ENCODE results near the gene PLEK. TPM values are rescaled to one million over a fixed set of nuclear protein-coding genes. Genes with fewer than 3 reads are reported as not detected.

The PLEK gene
- total and polyA plus RNA-seq, 9 of the 15 experiments (the other 6 are each of a cell fraction or from before 2014, with no cell fraction given): 0.14 to 1.2 (median 0.36) TPM

DNA sequence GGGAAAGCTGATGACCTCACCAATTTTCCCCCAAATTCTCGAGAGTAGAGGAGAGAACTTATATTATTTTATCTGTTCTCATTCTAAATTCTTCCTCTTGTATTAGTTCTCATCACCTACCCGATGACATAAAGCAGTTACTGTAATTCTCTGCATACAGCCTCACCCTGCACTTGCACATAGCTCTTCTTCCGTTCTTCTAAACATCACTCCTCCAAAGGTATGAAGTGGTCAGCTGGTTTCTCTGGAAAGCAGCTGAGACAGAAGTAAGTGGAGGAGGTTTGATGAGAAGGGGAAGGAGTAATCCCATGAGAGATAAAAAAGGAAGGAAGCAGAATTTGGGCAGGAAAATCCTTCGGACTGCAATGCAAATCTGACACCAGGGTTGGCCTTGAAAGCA, 63.0 kb downstream of the PLEK start (continued):
- no peak for TF ChIP-seq HSF4 (CRISPR knock-in tag; IDR thresholded peaks at IDR 0.05; ENCODE audit: borderline replicate concordance)

DNA sequence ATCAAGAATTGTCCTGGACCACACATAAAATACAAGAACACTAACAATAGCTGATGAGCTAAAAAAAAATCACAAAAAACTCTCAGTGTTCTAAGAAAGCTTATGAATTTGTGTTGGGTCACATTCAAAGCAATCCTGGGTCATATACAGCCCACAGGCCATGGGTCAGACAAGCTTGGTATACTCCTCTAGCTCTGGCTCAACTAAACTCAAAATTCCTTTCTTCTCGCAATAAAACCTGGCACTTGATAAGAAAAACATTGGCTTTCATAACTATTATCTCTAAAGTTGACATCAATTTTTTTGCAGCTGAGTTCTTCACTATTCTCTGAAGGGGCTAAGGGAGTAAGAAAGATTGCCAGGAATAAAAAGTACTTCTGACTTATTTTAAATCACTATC, 63.7 kb downstream of the PLEK start:
- no peaks in the 10 kb centered on the region for H3K79me2 ChIP-seq (ENCODE audit: control insufficient read depth, insufficient read depth, low read length)
- 67% methylated on average over 1 of the region's 1 CpG for WGBS (ENCODE audit: insufficient coverage, low coverage, missing lambda C conversion rate)
- FAIRE-seq (no peak), ATAC-seq (no peak), DNase-seq (ENCODE audit: extremely low read depth in 1 of 4, low spot score in 3 of 4) (no peak)
- peaks cover 19 to 41% of the 10 kb centered on the region in 2 experiments for H3K4me1 ChIP-seq (replicated peaks in 1 of 2; ENCODE audit: control insufficient read depth in 2 of 2, insufficient read depth in 2 of 2, low read length in 2 of 2)
- no TSS peak for BruUV-seq (replicated peaks)
- H3K9me1 ChIP-seq (ENCODE audit: control insufficient read depth, insufficient read depth, low read length): no peaks in the 10 kb centered on the region
- H3K27me3 ChIP-seq (ENCODE audit: control insufficient read depth in 2 of 2, insufficient read depth in 2 of 2, low read length in 2 of 2): no peaks in the 10 kb centered on the region; a peak in 1 of 5 replicates
- CTCF ChIA-PET (ENCODE audit: low intra/inter-chr PET ratio): no interaction called here
- no peak overlapping the region for H3K4me3 ChIP-seq
- POLR2A ChIA-PET: interaction anchor here (1.0 to 4.4 kb wide), 3 partner anchors 8 to 38 kb away, joined by 3 to 21 read pairs (median 6); no protein-coding TSS in a partner anchor
- no peak overlapping the region for H3K27ac ChIP-seq (ENCODE audit: extremely low read depth, low read depth, low read length)
- H2AFZ ChIP-seq (ENCODE audit: low read depth, low read length): no peak overlapping the region
- intact Hi-C loops (cut with micrococcal nuclease): no loop called here
- H3K9ac ChIP-seq (ENCODE audit: insufficient read depth in 1 of 2, low read depth in 2 of 2, low read length in 2 of 2): no peak overlapping the region
- no peaks in the 10 kb centered on the region for H3K9me3 ChIP-seq (replicated peaks; ENCODE audit: control insufficient read depth, insufficient read depth, low read depth, low read length)
- H3K4me2 ChIP-seq (ENCODE audit: insufficient read depth, low read length): no peak overlapping the region
- H4K20me1 ChIP-seq (replicated peaks; ENCODE audit: control insufficient read depth, insufficient read depth, low read length): no peaks in the 10 kb centered on the region
- in situ Hi-C loops (cut with MboI): no loop called here
- no peaks in the 10 kb centered on the region for H3K36me3 ChIP-seq (ENCODE audit: control insufficient read depth, insufficient read depth, low read length)
- TF ChIP-seq ZNF224 (CRISPR knock-in tag; IDR thresholded peaks at IDR 0.05) (no peak), ZNF511 (CRISPR knock-in tag; IDR thresholded peaks at IDR 0.05) (no peak), ASH1L (IDR thresholded peaks at IDR 0.05; ENCODE audit: borderline replicate concordance, low read depth, partially characterized antibody) (no peak), ELF4 (CRISPR knock-in tag; IDR thresholded peaks at IDR 0.05) (no peak), RBFOX2 (IDR thresholded peaks at IDR 0.05; ENCODE audit: low read depth, low read length) (no peak), VEZF1 (CRISPR knock-in tag; IDR thresholded peaks at IDR 0.05) (no peak), ZNF175 (CRISPR knock-in tag; IDR thresholded peaks at IDR 0.05; ENCODE audit: low read depth) (peak; percentile 16; the same call in 1 of the 2 replicates), SMAD2 (IDR thresholded peaks at IDR 0.05; ENCODE audit: low read depth, low read length) (no peak), POLR2AphosphoS5 (IDR thresholded peaks at IDR 0.05; ENCODE audit: control insufficient read depth, insufficient read depth, low read depth, low read length) (no peak), NCOA1 (IDR thresholded peaks at IDR 0.05; ENCODE audit: low read depth) (no peak), BRD4 (IDR thresholded peaks at IDR 0.05) (no peak), STAT5A (IDR thresholded peaks at IDR 0.05; ENCODE audit: borderline replicate concordance, low read length) (no peak)
- TF ChIP-seq, protein P1, sequence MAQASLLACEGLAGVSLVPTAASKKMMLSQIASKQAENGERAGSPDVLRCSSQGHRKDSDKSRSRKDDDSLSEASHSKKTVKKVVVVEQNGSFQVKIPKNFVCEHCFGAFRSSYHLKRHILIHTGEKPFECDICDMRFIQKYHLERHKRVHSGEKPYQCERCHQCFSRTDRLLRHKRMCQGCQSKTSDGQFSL (CRISPR knock-in tag; IDR thresholded peaks at IDR 0.05): no peak
- TF ChIP-seq, protein P1 (tag; IDR thresholded peaks at IDR 0.05): 0 out of 4 replicates have a peak, but pooled peaks of 1 of the 2 experiments have one; percentile 22
- TF ChIP-seq, protein P2, sequence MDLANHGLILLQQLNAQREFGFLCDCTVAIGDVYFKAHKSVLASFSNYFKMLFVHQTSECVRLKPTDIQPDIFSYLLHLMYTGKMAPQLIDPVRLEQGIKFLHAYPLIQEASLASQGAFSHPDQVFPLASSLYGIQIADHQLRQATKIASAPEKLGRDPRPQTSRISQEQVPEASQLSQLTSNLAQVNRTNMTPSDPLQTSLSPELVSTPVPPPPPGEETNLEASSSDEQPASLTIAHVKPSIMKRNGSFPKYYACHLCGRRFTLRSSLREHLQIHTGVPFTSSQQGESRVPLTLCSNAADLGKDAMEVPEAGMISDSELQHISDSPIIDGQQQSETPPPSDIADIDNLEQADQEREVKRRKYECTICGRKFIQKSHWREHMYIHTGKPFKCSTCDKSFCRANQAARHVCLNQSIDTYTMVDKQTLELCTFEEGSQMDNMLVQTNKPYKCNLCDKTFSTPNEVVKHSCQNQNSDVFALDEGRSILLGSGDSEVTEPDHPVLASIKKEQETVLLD (IDR thresholded peaks at IDR 0.05): no peak
